GM12872 (cell line): ENCODE measurements around the gene PDE8B.

Experiments used
- TF ChIP-seq, protein P1 (sequence below): IDR thresholded peaks from 3 replicates; pipeline ENCODE4 v1.5.1; 2011; ENCODE audit warnings: low read depth, mild to moderate bottlenecking, low read length, moderate library complexity; ENCODE audit not compliant: insufficient read depth

Gene PDE8B

DNA sequence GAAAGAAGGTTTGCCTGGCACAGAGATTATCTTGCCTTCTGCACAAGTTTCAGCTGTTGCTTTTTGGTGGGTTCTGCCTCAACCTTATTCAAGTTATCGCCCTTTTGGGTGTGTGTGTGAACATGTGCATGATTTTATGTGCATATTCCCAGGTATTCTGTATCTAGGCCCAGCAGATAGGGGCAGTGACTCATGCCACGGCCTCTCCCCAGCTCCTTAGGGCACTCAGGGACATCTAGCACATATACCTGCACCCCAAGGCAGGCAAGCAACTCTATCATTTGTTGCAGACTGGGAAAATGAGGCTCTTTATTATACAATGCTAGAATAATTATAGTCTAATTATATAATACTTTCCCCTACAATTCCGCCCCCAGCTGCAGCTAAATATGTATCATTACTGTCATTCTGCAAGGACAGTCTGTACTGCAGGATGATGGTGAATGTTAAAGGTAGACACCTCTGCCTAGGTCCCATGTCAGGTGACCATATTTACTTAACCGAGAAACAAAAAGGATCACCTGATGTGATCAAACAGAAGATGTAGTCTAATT, 128.9 kb downstream of the PDE8B start:
- TF ChIP-seq, protein P1, sequence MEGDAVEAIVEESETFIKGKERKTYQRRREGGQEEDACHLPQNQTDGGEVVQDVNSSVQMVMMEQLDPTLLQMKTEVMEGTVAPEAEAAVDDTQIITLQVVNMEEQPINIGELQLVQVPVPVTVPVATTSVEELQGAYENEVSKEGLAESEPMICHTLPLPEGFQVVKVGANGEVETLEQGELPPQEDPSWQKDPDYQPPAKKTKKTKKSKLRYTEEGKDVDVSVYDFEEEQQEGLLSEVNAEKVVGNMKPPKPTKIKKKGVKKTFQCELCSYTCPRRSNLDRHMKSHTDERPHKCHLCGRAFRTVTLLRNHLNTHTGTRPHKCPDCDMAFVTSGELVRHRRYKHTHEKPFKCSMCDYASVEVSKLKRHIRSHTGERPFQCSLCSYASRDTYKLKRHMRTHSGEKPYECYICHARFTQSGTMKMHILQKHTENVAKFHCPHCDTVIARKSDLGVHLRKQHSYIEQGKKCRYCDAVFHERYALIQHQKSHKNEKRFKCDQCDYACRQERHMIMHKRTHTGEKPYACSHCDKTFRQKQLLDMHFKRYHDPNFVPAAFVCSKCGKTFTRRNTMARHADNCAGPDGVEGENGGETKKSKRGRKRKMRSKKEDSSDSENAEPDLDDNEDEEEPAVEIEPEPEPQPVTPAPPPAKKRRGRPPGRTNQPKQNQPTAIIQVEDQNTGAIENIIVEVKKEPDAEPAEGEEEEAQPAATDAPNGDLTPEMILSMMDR = no peak

DNA sequence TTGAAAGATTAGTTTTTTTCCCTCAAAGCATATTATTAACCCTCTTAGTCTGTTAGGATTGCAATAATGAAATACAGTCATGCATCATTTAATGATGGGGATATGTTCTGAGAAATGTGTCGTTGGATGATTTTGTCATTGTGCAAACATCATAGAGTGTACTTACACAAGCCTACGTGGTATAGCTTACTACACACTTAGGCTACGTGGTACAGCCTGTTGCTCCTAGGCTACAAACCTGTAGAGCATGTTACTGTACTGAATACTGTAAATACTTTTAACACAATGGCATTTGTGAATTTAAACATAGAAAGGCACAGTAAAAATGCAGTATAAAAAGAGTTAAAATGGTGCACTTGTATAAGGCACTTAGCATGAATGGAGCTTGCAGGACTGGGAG, 132.7 kb downstream of the PDE8B start:
- TF ChIP-seq, protein P1 = no peak

DNA sequence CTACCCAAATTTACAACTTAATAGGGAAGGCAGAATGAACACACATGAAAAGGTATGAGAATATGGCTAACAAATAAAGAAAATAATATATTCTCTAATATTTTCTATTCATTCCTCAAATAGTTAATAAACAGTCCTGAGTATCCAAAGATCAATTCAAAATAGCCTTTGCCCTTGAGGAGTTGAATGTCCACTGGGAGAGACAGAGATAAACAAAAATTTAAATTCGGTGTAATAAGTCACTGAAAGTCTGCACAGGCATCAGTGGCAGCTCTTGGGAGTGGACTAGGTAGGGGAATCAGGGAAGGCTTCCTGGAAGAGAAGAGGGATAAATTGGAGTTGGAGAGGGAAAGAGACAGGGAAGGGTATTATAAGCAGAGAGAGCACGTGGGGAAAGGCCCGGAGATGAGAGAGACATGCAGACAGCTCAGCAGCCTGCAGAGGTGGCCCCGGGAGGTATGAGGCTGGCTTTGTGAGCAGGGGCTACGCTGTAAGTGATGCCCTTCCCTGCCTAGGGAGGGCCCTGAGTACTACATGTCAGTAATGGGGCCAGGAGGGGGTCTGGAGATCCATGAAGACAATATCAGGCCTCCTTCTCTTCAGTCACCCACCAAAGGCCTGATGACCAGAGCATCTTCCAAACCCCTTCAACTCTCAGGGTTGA, 137.1 kb downstream of the PDE8B start:
- TF ChIP-seq, protein P1 = no peak

DNA sequence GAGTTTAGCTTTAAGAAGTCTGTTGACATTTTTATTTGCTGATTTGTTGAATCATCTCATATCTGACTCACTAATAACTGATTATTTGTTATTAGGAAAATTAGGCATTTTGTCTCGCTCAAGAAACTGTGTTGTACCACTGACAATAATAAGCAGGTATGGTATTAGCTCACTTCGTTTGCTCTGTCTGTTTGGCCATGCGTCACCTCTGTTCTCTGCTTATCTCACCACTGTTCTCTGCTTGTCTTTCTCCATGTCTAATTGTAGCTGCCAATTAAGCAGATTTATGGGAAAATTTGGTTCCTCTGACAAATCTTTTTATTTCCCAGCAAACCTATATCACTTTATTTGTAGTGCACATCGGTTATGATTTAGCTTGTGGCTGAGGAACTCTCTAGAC, 142.8 kb downstream of the PDE8B start:
- TF ChIP-seq, protein P1 = no peak

DNA sequence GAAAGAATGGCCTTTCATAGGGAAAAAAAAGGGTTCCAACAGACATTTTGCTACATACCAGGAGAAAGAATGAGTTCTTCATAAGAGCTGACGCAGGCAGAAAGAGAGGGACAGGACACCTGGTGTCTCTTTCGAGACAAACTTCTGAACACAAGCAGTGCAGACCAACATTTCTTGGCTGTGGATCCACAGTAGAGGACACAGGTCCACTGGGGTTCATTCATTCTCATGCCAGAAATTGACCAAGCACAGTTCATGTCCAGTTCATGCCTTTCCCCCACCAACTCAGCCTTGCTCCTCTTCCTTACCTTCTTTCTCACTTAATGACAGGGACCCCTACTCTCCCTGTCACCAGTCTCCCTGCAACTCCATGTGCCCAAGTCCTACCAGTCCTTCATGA, 144.0 kb downstream of the PDE8B start:
- TF ChIP-seq, protein P1 = no peak

DNA sequence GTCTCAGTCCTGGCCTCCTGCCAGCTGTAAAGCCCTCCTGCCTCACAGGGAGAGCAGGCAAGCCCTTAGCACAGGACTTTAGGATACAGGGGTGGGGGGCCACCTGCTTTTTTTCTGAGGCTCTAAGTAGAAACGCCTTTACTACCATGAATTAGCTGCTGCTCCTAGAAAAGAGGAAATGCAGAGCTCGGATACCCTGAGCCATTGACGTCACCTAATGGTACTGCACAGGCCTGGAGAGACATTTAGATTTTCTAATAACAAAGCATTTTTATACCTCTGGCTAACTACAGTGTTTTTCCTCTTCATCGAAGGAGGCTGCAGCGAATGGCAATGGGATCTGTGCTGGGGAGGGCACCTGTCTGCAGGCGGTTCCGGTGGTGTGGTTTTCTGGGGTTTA, 144.6 kb downstream of the PDE8B start:
- TF ChIP-seq, protein P1 = no peak

DNA sequence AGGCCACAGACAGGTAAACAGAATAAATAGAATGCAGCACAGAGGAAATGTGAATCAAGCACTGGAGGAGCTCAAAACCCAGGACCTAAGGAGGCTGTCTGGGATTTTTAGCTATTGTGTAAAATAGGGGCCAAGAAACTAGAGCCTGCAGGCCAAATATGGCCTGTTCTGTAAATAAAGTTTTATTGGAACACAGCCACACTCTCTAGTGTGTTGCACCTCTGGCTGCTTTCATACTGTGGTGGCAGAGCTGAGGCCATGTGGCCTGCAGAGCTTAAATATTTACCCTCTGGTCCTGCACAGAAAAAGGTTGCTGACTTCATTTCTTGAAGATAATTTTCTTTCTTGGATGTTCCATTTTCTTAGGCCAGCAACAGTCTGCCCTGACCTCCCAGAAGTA, 145.3 kb downstream of the PDE8B start:
- TF ChIP-seq, protein P1 = no peak
